RWPE1 (cell line): ENCODE data around the gene ERC2.

ENCODE experiments used
- CTCF ChIA-PET: fragments of 350-600 bp; sonication (Branson Sonifier 250); formaldehyde crosslinking; extraction: SDS; loops from one replicate; lab custom pipeline; 2021; lab: Yijun Ruan, JAX
- POLR2A ChIA-PET: fragments of 400-600 bp; formaldehyde crosslinking; extraction: SDS; loops from one replicate; lab custom pipeline; 2020; ENCODE audit warnings: antibody characterized with exemption; ENCODE audit not compliant: low non-redundant PET; lab: Yijun Ruan, JAX
- DNase-seq: peaks from one replicate; pipeline ENCODE4 v3.0.0; 2012; ENCODE audit warnings: low spot score
- H3K27ac ChIP-seq: fragments of 450-650 bp; 2 replicates; pipeline ENCODE4 v1.5.1; 2017
- TF ChIP-seq, protein P1 (sequence below): fragments of 450-650 bp; conservative IDR thresholded peaks from 2 replicates; pipeline ENCODE4 v1.5.1; 2017; ENCODE audit warnings: low read depth, mild to moderate bottlenecking

The ERC2 gene

DNA sequence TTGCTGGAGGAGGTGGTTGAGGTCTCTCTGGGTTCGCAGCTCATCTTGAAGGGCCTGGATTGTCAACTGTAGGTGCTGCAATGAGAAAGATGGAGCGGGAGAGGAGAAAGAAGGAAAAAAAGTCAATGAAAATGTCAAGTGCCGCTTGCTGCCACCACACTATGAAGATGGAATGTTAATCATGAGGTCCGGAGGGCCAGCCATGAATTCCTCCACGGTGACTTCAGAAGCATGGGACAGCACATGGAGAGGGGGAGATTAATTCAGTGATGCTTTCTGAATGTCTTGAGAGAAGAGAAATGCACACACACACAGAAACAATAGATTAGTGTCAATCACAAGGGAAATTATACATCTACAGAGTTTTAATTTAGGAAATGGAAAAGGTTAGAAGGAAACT is 171.9 kb downstream of the ERC2 start:
- no peak overlapping the region for H3K27ac ChIP-seq
- POLR2A ChIA-PET: no interaction called here
- TF ChIP-seq, protein P1, sequence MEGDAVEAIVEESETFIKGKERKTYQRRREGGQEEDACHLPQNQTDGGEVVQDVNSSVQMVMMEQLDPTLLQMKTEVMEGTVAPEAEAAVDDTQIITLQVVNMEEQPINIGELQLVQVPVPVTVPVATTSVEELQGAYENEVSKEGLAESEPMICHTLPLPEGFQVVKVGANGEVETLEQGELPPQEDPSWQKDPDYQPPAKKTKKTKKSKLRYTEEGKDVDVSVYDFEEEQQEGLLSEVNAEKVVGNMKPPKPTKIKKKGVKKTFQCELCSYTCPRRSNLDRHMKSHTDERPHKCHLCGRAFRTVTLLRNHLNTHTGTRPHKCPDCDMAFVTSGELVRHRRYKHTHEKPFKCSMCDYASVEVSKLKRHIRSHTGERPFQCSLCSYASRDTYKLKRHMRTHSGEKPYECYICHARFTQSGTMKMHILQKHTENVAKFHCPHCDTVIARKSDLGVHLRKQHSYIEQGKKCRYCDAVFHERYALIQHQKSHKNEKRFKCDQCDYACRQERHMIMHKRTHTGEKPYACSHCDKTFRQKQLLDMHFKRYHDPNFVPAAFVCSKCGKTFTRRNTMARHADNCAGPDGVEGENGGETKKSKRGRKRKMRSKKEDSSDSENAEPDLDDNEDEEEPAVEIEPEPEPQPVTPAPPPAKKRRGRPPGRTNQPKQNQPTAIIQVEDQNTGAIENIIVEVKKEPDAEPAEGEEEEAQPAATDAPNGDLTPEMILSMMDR: no peak
- DNase-seq: no peak
- CTCF ChIA-PET: no interaction called here

DNA sequence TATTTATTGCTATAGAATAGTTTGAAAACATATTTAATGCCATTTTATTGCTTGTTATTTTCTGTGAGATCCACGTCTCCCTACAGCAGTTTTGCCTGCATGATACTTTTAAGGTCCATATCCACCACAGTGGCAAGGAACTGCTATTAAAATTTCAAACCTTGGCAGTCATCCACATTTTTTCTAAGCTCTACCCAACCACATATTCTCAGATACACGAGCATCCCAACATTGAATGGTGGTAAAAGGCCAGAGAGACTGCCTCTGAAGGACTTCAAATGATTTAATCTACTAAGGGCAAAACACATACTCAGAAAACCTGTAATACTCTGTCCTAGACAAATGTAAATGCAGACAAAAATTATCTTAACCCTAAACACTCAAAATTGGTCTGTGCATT is 173.1 kb downstream of the ERC2 start:
- H3K27ac ChIP-seq: no peak overlapping the region
- POLR2A ChIA-PET: no interaction called here
- TF ChIP-seq, protein P1: no peak
- DNase-seq: no peak
- CTCF ChIA-PET: no interaction called here

DNA sequence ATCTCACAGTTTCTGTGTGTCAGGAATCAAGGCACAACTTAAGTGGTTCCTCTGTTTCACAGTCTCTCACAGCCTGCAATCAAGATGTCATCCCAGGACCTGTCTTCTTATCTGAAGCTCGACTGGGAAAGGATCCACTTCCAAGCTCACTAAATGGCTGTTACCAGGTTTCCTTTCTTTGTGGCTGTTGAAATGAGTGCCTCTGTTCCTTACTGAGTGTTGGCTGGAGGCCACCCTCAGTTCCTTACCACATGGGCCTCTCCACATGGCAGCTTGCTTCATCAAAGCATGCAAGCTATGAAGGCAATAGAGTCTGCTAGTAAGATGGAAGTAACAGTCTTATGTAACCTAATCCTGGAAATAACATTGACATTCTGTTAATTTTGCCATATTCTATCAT is 174.0 kb downstream of the ERC2 start:
- TF ChIP-seq, protein P1: no peak
- no peak overlapping the region for H3K27ac ChIP-seq
- CTCF ChIA-PET: no interaction called here
- POLR2A ChIA-PET: no interaction called here
- DNase-seq: no peak

DNA sequence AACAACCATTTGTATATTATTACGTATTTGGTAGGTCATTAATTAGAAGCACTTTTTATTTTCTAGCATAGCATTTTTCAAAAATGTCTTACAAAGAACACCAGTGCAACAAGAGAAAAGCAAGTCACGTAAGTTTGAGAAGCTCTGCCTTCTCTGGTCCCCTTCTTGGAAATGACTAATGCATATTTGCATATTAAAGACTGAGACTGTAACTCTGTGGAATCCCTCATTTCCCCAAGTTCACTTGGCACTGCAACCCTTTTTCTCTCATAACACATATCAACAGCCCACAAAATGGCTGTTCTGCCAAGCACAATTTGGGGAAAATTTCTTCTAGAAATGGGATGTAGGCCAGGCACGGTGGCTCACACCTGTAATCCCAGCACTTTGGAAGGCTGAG is 176.3 kb downstream of the ERC2 start:
- DNase-seq: no peak
- CTCF ChIA-PET: no interaction called here
- POLR2A ChIA-PET: no interaction called here
- TF ChIP-seq, protein P1: no peak
- no peak overlapping the region for H3K27ac ChIP-seq

DNA sequence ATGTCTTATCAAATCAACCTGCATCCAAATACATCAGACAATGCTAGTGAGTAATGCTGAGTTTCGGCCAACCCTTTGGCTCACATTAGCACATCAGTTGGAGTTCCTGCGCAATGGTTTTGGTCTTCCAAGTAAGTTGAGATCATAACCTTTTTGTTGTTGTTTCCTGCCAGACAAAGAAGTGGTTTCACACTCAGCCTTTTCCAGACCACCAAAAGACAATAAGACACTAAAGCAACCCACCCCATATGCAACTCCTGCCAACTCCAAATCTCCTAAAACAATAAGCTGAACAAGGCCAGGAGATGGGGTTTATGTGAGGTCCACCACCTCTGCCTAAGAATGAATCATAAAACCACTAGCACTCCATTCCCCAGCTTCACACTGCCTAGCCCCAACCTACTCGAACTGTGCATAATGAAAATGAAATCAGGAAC is 177.0 kb downstream of the ERC2 start:
- CTCF ChIA-PET: no interaction called here
- no peak overlapping the region for H3K27ac ChIP-seq
- no peak for DNase-seq
- TF ChIP-seq, protein P1: no peak
- POLR2A ChIA-PET: no interaction called here

DNA sequence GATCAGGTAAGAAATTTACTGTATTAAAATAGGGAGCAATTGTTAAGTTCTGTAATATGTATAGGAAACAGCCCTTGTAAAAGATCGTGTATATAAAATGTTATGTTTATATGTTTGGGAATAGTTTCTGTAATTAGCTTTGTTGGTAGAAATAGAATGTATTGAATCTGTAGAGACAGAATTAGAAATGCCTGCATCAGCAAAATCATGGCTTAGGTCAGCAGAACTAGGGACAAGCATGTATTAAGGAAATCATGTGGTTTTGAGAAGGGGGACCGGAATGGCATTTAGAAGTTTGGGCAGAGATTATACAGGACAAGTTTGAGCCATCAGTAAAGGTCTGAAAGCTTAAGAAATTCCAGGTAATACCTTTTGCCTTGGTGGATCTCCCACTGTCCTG is 177.9 kb downstream of the ERC2 start:
- TF ChIP-seq, protein P1: no peak
- H3K27ac ChIP-seq: no peak overlapping the region
- DNase-seq: no peak
- CTCF ChIA-PET: no interaction called here
- POLR2A ChIA-PET: no interaction called here

DNA sequence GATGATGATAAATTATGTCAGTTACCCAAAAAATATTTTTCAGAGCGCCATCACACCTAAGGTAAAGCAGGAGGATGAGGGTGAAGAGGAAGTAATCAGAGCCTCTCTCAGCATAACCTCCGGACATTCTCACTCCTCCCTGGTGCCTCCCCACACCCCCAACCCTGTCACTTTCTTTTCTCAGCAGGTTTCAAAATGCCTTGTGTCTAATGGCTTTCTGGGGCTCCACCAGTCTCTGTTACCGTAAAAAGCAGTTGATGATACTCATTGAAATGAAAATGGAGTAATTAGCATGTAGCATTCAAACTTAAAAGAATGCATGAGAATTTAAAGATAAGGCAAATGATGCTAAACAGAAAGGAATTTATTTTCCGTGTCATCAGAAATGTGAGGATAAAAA is 180.0 kb downstream of the ERC2 start:
- TF ChIP-seq, protein P1: no peak
- no peak for DNase-seq
- CTCF ChIA-PET: no interaction called here
- POLR2A ChIA-PET: no interaction called here
- no peak overlapping the region for H3K27ac ChIP-seq
